Natural killer cell (primary cell): ENCODE measurements around the gene ATG13. TPM values are rescaled to one million over a fixed set of nuclear protein-coding genes. Genes with fewer than 3 reads are reported as not detected.

ENCODE experiments used
- ATAC-seq, 3 donors: fragments of 150-1000 bp in 2 of 3; fragments of 200-7000 bp in 1 of 3; cut with Tn5 transposase; 1 replicate in 1 of 3; 2 replicates in 2 of 3; pipeline ENCODE4 v1.10.0; 2021; ENCODE audit warnings: mild to moderate bottlenecking in 2 of 3, moderate library complexity in 2 of 3
- DNase-seq, 2 donors: peaks; one replicate each; pipeline versions ENCODE4 v3.0.0 to v3.0.0-alpha.2; 2013 to 2021; ENCODE audit warnings: mixed read lengths in 1 of 2
- H3K27ac ChIP-seq: one replicate; pipeline ENCODE4 v1.5.1; 2013; ENCODE audit warnings: mild to moderate bottlenecking, low read length
- H3K27me3 ChIP-seq: one replicate; pipeline ENCODE4 v1.6.1; 2013; ENCODE audit warnings: low read length; ENCODE audit not compliant: control insufficient read depth, insufficient read depth
- H3K36me3 ChIP-seq: one replicate; pipeline ENCODE4 v1.6.1; 2013; ENCODE audit warnings: low read length; ENCODE audit not compliant: control insufficient read depth, insufficient read depth
- H3K4me1 ChIP-seq: one replicate; pipeline ENCODE4 v1.6.1; 2013; ENCODE audit warnings: low read length; ENCODE audit not compliant: control insufficient read depth, insufficient read depth
- H3K4me3 ChIP-seq: one replicate; pipeline ENCODE4 v1.5.1; 2013; ENCODE audit warnings: low read length
- H3K9me3 ChIP-seq: one replicate; pipeline ENCODE4 v1.6.1; 2013; ENCODE audit warnings: low read length; ENCODE audit not compliant: control insufficient read depth, insufficient read depth
- H3K27ac Mint-ChIP-seq, 2 donors: one replicate each; pipeline ENCODE4 v1.8.0; 2022; ENCODE audit warnings: mild to moderate bottlenecking in 2 of 2, mixed read lengths in 2 of 2, moderate library complexity in 1 of 2
- H3K27me3 Mint-ChIP-seq, 2 donors: one replicate each; pipeline ENCODE4 v1.8.0; 2022; ENCODE audit warnings: low read depth in 2 of 2, mixed read lengths in 2 of 2
- H3K36me3 Mint-ChIP-seq: one replicate; pipeline ENCODE4 v1.8.0; 2022; ENCODE audit warnings: mixed read lengths
- H3K4me1 Mint-ChIP-seq, 2 donors: one replicate each; pipeline ENCODE4 v1.8.0; 2022; ENCODE audit warnings: mixed read lengths in 2 of 2
- H3K4me3 Mint-ChIP-seq: one replicate; pipeline ENCODE4 v1.8.0; 2022; ENCODE audit warnings: mild to moderate bottlenecking, moderate library complexity, mixed read lengths
- H3K9me3 Mint-ChIP-seq, 2 donors: one replicate each; pipeline ENCODE4 v1.8.0; 2022; ENCODE audit warnings: mixed read lengths in 2 of 2
- WGBS: methylation state at CpG from one replicate; pipeline ENCODE4 v1.1.7; 2013; ENCODE audit warnings: missing lambda C conversion rate; ENCODE audit not compliant: insufficient coverage; 5-methylcytosine and 5-hydroxymethylcytosine counted together
- intact Hi-C: fragments of 100-400 bp; cut with micrococcal nuclease; formaldehyde crosslinking; loops from one replicate; pipeline ENCODE4 v1.14.2; 2022
- total RNA-seq, 4 donors: library from RNA; stranded (reverse); fragments of 120-200 nt in 1 of 4; gene quantifications; one replicate each; pipeline versions ENCODE4 v1.2.3 to v1.2.4, GENCODE V29; 2013 to 2022
- TF ChIP-seq, protein P1 (sequence below): fragments of 200-600 bp; IDR thresholded peaks from one replicate; pipeline ENCODE4 v1.8.0; 2022; ENCODE audit warnings: antibody characterized with exemption

The ATG13 gene
- total RNA-seq, 3 donors from 2014 or later (not counting 1 experiment from before 2014, with no cell fraction given) = 125 to 137 (median 132) TPM

- Histone ChIP-seq H3K9me3 (no peaks in the 10 kb centered on the region), H3K36me3 (no peaks in the 10 kb centered on the region), H3K4me1 (no peaks in the 10 kb centered on the region), H3K4me3 (no peak overlapping the region), H3K27me3 (no peaks in the 10 kb centered on the region), H3K27ac (no peak overlapping the region)
- Mint-ChIP-seq H3K4me1 (no peaks in the 10 kb centered on the region), H3K36me3 (no peaks in the 10 kb centered on the region), H3K27me3 (no peaks in the 10 kb centered on the region), H3K27ac (no peak overlapping the region), H3K4me3 (no peak overlapping the region), H3K9me3 (no peaks in the 10 kb centered on the region)
- ATAC-seq = no peak
- intact Hi-C loops = no loop called here
- WGBS = 95% methylated on average over 9 of the region's 11 CpGs
- no peak for DNase-seq
- TF ChIP-seq, protein P1, sequence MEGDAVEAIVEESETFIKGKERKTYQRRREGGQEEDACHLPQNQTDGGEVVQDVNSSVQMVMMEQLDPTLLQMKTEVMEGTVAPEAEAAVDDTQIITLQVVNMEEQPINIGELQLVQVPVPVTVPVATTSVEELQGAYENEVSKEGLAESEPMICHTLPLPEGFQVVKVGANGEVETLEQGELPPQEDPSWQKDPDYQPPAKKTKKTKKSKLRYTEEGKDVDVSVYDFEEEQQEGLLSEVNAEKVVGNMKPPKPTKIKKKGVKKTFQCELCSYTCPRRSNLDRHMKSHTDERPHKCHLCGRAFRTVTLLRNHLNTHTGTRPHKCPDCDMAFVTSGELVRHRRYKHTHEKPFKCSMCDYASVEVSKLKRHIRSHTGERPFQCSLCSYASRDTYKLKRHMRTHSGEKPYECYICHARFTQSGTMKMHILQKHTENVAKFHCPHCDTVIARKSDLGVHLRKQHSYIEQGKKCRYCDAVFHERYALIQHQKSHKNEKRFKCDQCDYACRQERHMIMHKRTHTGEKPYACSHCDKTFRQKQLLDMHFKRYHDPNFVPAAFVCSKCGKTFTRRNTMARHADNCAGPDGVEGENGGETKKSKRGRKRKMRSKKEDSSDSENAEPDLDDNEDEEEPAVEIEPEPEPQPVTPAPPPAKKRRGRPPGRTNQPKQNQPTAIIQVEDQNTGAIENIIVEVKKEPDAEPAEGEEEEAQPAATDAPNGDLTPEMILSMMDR = no peak
Observed at GRCh38 chr11:46718155-46719019, 101.0 kb downstream of the ATG13 start.

DNA sequence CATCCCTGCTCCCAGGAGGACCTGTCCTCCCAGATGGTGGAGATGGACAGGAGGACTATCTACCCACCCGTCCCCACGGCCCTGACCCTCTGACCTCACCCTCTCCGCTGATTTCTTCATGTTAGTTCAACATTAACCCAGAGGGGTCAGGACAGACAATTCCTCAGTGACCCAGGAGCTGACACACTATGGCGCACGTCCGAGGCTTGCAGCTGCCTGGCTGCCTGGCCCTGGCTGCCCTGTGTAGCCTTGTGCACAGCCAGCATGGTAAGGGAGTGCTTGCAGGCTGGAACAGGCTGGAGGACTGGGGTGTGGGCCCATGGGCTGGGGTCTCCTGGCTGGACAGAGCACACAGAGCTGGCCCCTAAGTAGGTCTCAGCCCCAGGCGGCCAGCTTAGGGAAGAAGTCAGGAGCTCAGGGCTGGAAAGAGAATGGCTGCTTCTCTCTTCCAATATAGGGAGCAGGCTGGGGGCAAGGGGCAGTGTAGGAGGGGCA, 101.7 kb downstream of the ATG13 start, which contains the start of gene F2:
F2 (plus strand) TSS at position 166 of the 495 bp plus-strand sequence; CDS start at position 189, 23 bp downstream.
- Histone ChIP-seq H3K9me3 (no peaks in the 10 kb centered on the region), H3K27me3 (no peaks in the 10 kb centered on the region), H3K36me3 (no peaks in the 10 kb centered on the region), H3K4me1 (no peaks in the 10 kb centered on the region), H3K4me3 (no peak within 1 kb of the TSS), H3K27ac (no peak within 1 kb of the TSS)
- Mint-ChIP-seq H3K4me1 (no peaks in the 10 kb centered on the region), H3K27me3 (no peaks in the 10 kb centered on the region), H3K27ac (no peak within 1 kb of the TSS), H3K9me3 (no peaks in the 10 kb centered on the region), H3K4me3 (no peak within 1 kb of the TSS), H3K36me3 (no peaks in the 10 kb centered on the region)
- ATAC-seq = no peak
- no peak for DNase-seq
- intact Hi-C loops = no loop called here
- 91% methylated on average over 7 of the region's 7 CpGs for WGBS
- TF ChIP-seq, protein P1 = no peak

DNA sequence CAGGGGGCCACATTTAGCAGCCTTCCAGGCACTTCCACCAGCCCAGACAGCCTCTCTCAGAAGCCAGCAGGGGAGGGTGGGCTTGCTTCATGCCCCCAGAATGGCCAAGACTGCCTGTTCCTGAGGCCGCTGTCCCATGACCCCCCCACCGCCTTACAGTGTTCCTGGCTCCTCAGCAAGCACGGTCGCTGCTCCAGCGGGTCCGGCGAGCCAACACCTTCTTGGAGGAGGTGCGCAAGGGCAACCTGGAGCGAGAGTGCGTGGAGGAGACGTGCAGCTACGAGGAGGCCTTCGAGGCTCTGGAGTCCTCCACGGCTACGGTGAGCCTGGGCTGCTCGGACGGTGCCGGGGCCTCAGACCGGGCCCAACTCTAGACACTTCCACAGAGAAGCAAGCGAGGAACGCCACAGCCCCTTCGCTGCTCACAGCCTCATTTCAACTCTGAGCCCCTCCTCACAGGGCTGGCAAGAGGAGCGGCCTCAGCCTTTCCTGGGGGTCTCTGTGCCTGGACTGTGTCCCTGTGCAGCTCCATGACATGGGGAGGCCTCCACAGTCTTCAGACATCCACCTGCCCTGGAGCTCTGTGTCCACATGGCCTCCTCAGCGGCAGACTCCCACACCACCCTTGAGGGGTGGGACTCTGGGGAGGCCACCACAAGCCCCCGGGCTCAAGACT, 102.3 kb downstream of the ATG13 start:
- H3K9me3 Mint-ChIP-seq = no peaks in the 10 kb centered on the region
- TF ChIP-seq, protein P1 = no peak

More for the DNA sequence above, 102.3 kb downstream of the ATG13 start:
- no peak overlapping the region for H3K27ac Mint-ChIP-seq
- no peak overlapping the region for H3K4me3 ChIP-seq
- H3K36me3 Mint-ChIP-seq = no peaks in the 10 kb centered on the region
- no peaks in the 10 kb centered on the region for H3K4me1 Mint-ChIP-seq
- H3K36me3 ChIP-seq = no peaks in the 10 kb centered on the region
- no peaks in the 10 kb centered on the region for H3K27me3 Mint-ChIP-seq
- no peaks in the 10 kb centered on the region for H3K9me3 ChIP-seq
- ATAC-seq = no peak
- no peak for DNase-seq
- H3K4me1 ChIP-seq = no peaks in the 10 kb centered on the region
- intact Hi-C loops = no loop called here
- no peaks in the 10 kb centered on the region for H3K27me3 ChIP-seq
- 93% methylated on average over 25 of the region's 25 CpGs for WGBS
- H3K4me3 Mint-ChIP-seq = no peak overlapping the region
- no peak overlapping the region for H3K27ac ChIP-seq
